HEK293 (cell line): ENCODE data around the gene INPP5F.

ENCODE experiments used
- CTCF ChIA-PET: fragments of 350-600 bp; formaldehyde crosslinking; extraction: SDS; loops from one replicate; lab custom pipeline; 2021; ENCODE audit warnings: antibody characterized with exemption; lab: Yijun Ruan, JAX
- POLR2A ChIA-PET: fragments of 300-600 bp; formaldehyde crosslinking; extraction: SDS; loops from one replicate; lab custom pipeline; 2020; ENCODE audit warnings: antibody characterized with exemption, inconsistent platforms; lab: Yijun Ruan, JAX
- H3K27ac ChIP-seq: fragments of 200-500 bp; sonication (Bioruptor generic); 2 replicates; pipeline ENCODE4 v1.5.1; 2014; ENCODE audit warnings: low read depth, low read length, control low read depth, inconsistent platforms; ENCODE audit errors: extremely low read depth
- H3K36me3 ChIP-seq, 2 experiments: fragments of 200-500 bp in 1 of 2; sonication (Bioruptor generic) in 1 of 2; 1 replicate in 1 of 2; 2 replicates in 1 of 2; pipeline ENCODE4 v1.5.1; 2014 to 2017; ENCODE audit warnings: inconsistent platforms in 2 of 2, low read length in 2 of 2; ENCODE audit not compliant: control insufficient read depth in 2 of 2, insufficient read depth in 1 of 2
- H3K4me1 ChIP-seq: fragments of 200-500 bp; sonication (Bioruptor generic); 2 replicates; pipeline ENCODE4 v1.5.1; 2014; ENCODE audit warnings: mild to moderate bottlenecking, low read length, inconsistent platforms; ENCODE audit not compliant: control insufficient read depth, insufficient read depth
- H3K4me3 ChIP-seq: 2 replicates; pipeline ENCODE4 v1.5.1; 2011; ENCODE audit warnings: low read depth, mild to moderate bottlenecking, control low read depth, low read length, moderate library complexity
- H3K9me3 ChIP-seq: fragments of 200-500 bp; sonication (Bioruptor generic); 2 replicates; pipeline ENCODE4 v1.5.1; 2014; ENCODE audit warnings: low read depth, low read length, inconsistent platforms; ENCODE audit not compliant: control insufficient read depth, insufficient read depth
- KLF9 ChIP-seq: fragments of 450-650 bp; formaldehyde crosslinking; IDR thresholded peaks from 2 replicates; pipeline ENCODE4 v1.5.1; 2016; ENCODE audit warnings: missing biosample characterization, missing genetic modification characterization, low read depth
- MEIS1 ChIP-seq: sonication (generic); formaldehyde crosslinking; IDR thresholded peaks from 2 replicates; pipeline ENCODE4 v1.8.1; 2022; ENCODE audit warnings: missing genetic modification reagents, mild to moderate bottlenecking, borderline replicate concordance
- MYNN ChIP-seq: fragments of 450-650 bp; formaldehyde crosslinking; IDR thresholded peaks from 2 replicates; pipeline ENCODE4 v1.5.1; 2016; ENCODE audit warnings: missing biosample characterization, missing genetic modification characterization, borderline replicate concordance
- PRDM1 ChIP-seq: fragments of 450-650 bp; formaldehyde crosslinking; IDR thresholded peaks from 2 replicates; pipeline ENCODE4; 2016; ENCODE audit warnings: missing biosample characterization, missing genetic modification characterization
- TCF7L2 ChIP-seq: IDR thresholded peaks from 2 replicates; pipeline ENCODE4 v1.6.1; 2011; ENCODE audit warnings: low read depth, mild to moderate bottlenecking, inconsistent platforms, low read length, moderate library complexity, borderline replicate concordance
- ZBTB48 ChIP-seq: fragments of 450-650 bp; formaldehyde crosslinking; IDR thresholded peaks from 2 replicates; pipeline ENCODE4 v1.5.1; 2016; ENCODE audit warnings: missing biosample characterization, missing genetic modification characterization
- ZEB2 ChIP-seq: fragments of 450-650 bp; formaldehyde crosslinking; IDR thresholded peaks from 2 replicates; pipeline ENCODE4 v1.5.1; 2016; ENCODE audit warnings: missing biosample characterization, missing genetic modification characterization
- ZNF10 ChIP-seq: fragments of 450-650 bp; formaldehyde crosslinking; IDR thresholded peaks from 2 replicates; pipeline ENCODE4 v1.5.1; 2017; ENCODE audit warnings: missing biosample characterization, missing genetic modification characterization
- ZNF146 ChIP-seq: fragments of 450-650 bp; formaldehyde crosslinking; IDR thresholded peaks from 2 replicates; pipeline ENCODE4 v1.5.1; 2016; ENCODE audit warnings: missing biosample characterization, missing genetic modification characterization
- ZNF169 ChIP-seq: fragments of 450-650 bp; formaldehyde crosslinking; IDR thresholded peaks from 2 replicates; pipeline ENCODE4 v1.5.1; 2016; ENCODE audit warnings: missing biosample characterization, missing genetic modification characterization
- ZNF175 ChIP-seq: fragments of 450-650 bp; formaldehyde crosslinking; IDR thresholded peaks from 2 replicates; pipeline ENCODE4 v1.5.1; 2016; ENCODE audit warnings: missing biosample characterization, missing genetic modification characterization
- ZNF214 ChIP-seq: fragments of 450-650 bp; formaldehyde crosslinking; IDR thresholded peaks from 2 replicates; pipeline ENCODE4 v1.5.1; 2017; ENCODE audit warnings: missing biosample characterization, mild to moderate bottlenecking, missing genetic modification characterization, borderline replicate concordance
- ZNF24 ChIP-seq: fragments of 450-650 bp; formaldehyde crosslinking; IDR thresholded peaks from 2 replicates; pipeline ENCODE4 v1.5.1; 2016; ENCODE audit warnings: missing biosample characterization, missing genetic modification characterization
- ZNF335 ChIP-seq: fragments of 450-650 bp; formaldehyde crosslinking; conservative IDR thresholded peaks from 2 replicates; pipeline ENCODE4 v1.5.1; 2016; ENCODE audit warnings: missing biosample characterization, missing genetic modification characterization
- ZNF350 ChIP-seq: fragments of 450-650 bp; formaldehyde crosslinking; IDR thresholded peaks from 2 replicates; pipeline ENCODE4 v1.5.0; 2017; ENCODE audit warnings: missing biosample characterization, mild to moderate bottlenecking, missing genetic modification characterization
- ZNF391 ChIP-seq: fragments of 450-650 bp; formaldehyde crosslinking; IDR thresholded peaks from 2 replicates; pipeline ENCODE4 v1.5.1; 2016; ENCODE audit warnings: low read depth, missing biosample characterization, missing genetic modification characterization, borderline replicate concordance
- ZNF394 ChIP-seq: fragments of 450-650 bp; formaldehyde crosslinking; IDR thresholded peaks from 2 replicates; pipeline ENCODE4 v1.5.1; 2016; ENCODE audit warnings: missing biosample characterization, missing genetic modification characterization, mild to moderate bottlenecking, moderate library complexity, borderline replicate concordance
- ZNF404 ChIP-seq: fragments of 450-650 bp; formaldehyde crosslinking; IDR thresholded peaks from 2 replicates; pipeline ENCODE4 v1.5.1; 2017; ENCODE audit warnings: missing biosample characterization, missing genetic modification characterization
- ZNF501 ChIP-seq: fragments of 450-650 bp; formaldehyde crosslinking; IDR thresholded peaks from 2 replicates; pipeline ENCODE4 v1.5.1; 2016; ENCODE audit warnings: missing biosample characterization, missing genetic modification characterization
- ZNF529 ChIP-seq: fragments of 450-650 bp; formaldehyde crosslinking; IDR thresholded peaks from 2 replicates; pipeline ENCODE4 v1.5.1; 2017; ENCODE audit warnings: missing genetic modification characterization, missing biosample characterization; ENCODE audit not compliant: insufficient replicate concordance
- ZNF555 ChIP-seq: fragments of 450-650 bp; formaldehyde crosslinking; conservative IDR thresholded peaks from 2 replicates; pipeline ENCODE4 v1.5.1; 2017; ENCODE audit warnings: missing biosample characterization, mild to moderate bottlenecking, missing genetic modification characterization, inconsistent platforms
- ZNF585B ChIP-seq: fragments of 450-650 bp; formaldehyde crosslinking; IDR thresholded peaks from 2 replicates; pipeline ENCODE4 v1.5.1; 2016; ENCODE audit warnings: missing biosample characterization, missing genetic modification characterization
- ZSCAN30 ChIP-seq: fragments of 450-650 bp; IDR thresholded peaks from 2 replicates; pipeline ENCODE4 v1.5.1; 2018; ENCODE audit warnings: missing biosample characterization, mild to moderate bottlenecking, missing genetic modification characterization, moderate library complexity
- TF ChIP-seq, protein P1 (sequence below): fragments of 450-650 bp; formaldehyde crosslinking; IDR thresholded peaks from 2 replicates; pipeline ENCODE4 v1.5.1; 2016; ENCODE audit warnings: missing biosample characterization, missing genetic modification characterization
- TF ChIP-seq, protein P2 (sequence below): fragments of 450-650 bp; formaldehyde crosslinking; IDR thresholded peaks from 2 replicates; pipeline ENCODE4 v1.5.1; 2017; ENCODE audit warnings: missing biosample characterization, missing genetic modification characterization
- TF ChIP-seq, protein P3 (sequence below): fragments of 450-650 bp; formaldehyde crosslinking; IDR thresholded peaks from 2 replicates; pipeline ENCODE4 v1.5.1; 2016; ENCODE audit warnings: missing biosample characterization, missing genetic modification characterization

Gene INPP5F

DNA sequence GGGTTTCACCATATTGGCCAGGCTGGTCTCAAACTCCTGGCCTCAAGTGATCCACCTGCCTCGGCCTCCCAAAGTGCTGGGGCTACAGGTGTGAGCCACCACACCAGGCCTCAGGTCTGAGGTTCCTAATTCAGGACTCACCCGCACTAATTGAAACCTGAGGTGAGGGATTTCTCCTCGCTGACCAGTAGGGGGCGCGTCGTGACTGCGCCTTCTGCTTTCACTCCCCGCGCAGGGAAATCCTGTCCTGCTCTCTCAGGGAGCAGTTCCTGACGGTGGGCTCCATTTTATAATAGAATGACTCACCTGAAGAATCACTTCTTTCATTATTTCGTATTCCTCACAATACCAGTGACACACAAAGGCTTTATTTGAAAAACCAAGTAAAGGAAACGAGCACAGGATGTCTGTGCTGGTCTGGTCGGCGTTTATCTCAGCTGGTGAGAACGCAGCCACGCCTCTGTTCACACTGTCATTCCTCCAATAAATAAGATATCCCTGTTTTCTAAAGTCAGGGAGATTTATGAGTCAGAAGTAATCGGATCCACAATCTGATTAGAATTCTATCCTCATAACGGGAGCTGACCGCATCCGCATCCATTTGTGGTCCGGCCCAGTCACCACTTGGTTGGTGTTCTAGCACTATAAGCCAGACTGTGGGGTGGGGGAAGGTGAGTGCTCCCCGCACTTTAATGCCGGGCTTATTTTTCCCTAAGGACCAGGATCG, 39.2 kb upstream of the INPP5F start (continued):
- no peak for TF ChIP-seq ZNF175 (tag by site-specific recombination)
- TF ChIP-seq ZSCAN30 (tag by site-specific recombination): peak; percentile 72; the same call in 1 of the 2 replicates
- TF ChIP-seq ZNF214 (tag by site-specific recombination): no peak
- TF ChIP-seq ZNF404: no peak
- peak; percentile 76; the same call in 1 of the 2 replicates for TF ChIP-seq ZNF501 (tag by site-specific recombination)
- TF ChIP-seq ZNF24: peak; percentile 78; the same call in 1 of the 2 replicates
- TF ChIP-seq ZEB2 (tag by site-specific recombination): peak; percentile 88; the same call in 1 of the 2 replicates
- peak; percentile 60; the same call in 1 of the 2 replicates for TF ChIP-seq KLF9
- no peak for TF ChIP-seq ZBTB48 (tag by site-specific recombination)
- no peak for TF ChIP-seq TCF7L2
- no peak for TF ChIP-seq ZNF585B (tag by site-specific recombination)
- TF ChIP-seq ZNF394 (tag by site-specific recombination): peak; percentile 35; the same call in 1 of the 2 replicates
- no peak for TF ChIP-seq ZNF146 (tag by site-specific recombination)
- TF ChIP-seq ZNF391 (tag by site-specific recombination): peak; percentile 70; the same call in 1 of the 2 replicates
- 0 out of 2 replicates have a peak, but pooled peaks have one; percentile 31 for TF ChIP-seq MEIS1 (CRISPR knock-in tag)
- TF ChIP-seq ZNF555: no peak

DNA sequence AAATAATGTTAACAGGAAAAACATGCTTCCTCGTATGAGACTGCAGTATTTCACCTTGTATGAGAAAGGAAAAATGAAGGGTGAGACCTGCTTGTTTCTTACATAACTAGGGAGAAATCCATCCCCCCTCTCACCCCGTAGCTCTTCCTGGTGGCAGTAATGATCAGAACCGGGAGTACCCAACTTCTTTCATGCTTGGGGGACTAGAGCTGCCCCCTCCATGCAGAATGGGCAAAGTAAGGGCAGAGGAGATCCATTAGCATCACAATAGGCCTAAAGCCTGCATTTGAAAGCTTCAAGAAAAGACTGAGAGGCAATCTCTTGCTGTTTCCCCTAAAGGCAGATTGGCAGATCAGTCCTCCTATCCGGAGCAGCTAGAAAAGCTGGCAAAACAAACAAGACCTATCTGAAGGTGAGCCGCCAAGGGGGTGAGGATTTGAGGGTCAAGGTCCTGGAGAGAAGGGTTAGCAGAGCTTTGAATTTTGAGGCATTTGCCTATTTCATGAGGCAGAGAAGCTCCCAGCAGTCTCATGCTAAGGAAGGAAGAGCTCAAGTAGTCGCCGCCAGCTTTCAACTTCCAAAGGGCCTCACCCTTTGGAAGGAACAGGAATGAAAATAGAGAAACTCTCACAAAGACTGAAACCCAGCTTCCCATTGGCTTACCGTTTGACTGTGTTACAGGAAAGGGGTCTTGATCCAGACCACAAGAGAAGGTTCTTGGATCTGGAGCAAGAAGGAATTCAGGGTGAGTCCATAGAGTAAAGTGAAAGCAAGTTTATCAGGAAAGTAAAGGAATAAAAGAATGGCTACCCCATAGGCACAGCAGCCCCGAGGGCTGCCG, 38.4 kb upstream of the INPP5F start:
- CTCF ChIA-PET: interaction anchor here (0.6 to 3.1 kb wide), 24 partner anchors 8 to 534 kb away, joined by 3 to 23 read pairs (median 5); no protein-coding TSS in a partner anchor
- H3K27ac ChIP-seq: peak overlapping the region; percentile 51; the same call in 1 of the 2 replicates

More for the DNA sequence above, 38.4 kb upstream of the INPP5F start:
- no peak for TF ChIP-seq ZNF350 (tag by site-specific recombination)
- no peak for TF ChIP-seq MYNN (tag by site-specific recombination)
- TF ChIP-seq, protein P1, sequence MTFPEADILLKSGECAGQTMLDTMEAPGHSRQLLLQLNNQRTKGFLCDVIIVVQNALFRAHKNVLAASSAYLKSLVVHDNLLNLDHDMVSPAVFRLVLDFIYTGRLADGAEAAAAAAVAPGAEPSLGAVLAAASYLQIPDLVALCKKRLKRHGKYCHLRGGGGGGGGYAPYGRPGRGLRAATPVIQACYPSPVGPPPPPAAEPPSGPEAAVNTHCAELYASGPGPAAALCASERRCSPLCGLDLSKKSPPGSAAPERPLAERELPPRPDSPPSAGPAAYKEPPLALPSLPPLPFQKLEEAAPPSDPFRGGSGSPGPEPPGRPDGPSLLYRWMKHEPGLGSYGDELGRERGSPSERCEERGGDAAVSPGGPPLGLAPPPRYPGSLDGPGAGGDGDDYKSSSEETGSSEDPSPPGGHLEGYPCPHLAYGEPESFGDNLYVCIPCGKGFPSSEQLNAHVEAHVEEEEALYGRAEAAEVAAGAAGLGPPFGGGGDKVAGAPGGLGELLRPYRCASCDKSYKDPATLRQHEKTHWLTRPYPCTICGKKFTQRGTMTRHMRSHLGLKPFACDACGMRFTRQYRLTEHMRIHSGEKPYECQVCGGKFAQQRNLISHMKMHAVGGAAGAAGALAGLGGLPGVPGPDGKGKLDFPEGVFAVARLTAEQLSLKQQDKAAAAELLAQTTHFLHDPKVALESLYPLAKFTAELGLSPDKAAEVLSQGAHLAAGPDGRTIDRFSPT (tag by site-specific recombination): no peak
- no peak for TF ChIP-seq ZBTB48 (tag by site-specific recombination)
- peak; percentile 22; the same call in 1 of the 2 replicates for TF ChIP-seq PRDM1
- TF ChIP-seq, protein P2, sequence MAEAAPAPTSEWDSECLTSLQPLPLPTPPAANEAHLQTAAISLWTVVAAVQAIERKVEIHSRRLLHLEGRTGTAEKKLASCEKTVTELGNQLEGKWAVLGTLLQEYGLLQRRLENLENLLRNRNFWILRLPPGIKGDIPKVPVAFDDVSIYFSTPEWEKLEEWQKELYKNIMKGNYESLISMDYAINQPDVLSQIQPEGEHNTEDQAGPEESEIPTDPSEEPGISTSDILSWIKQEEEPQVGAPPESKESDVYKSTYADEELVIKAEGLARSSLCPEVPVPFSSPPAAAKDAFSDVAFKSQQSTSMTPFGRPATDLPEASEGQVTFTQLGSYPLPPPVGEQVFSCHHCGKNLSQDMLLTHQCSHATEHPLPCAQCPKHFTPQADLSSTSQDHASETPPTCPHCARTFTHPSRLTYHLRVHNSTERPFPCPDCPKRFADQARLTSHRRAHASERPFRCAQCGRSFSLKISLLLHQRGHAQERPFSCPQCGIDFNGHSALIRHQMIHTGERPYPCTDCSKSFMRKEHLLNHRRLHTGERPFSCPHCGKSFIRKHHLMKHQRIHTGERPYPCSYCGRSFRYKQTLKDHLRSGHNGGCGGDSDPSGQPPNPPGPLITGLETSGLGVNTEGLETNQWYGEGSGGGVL (tag by site-specific recombination): 0 out of 2 replicates have a peak, but pooled peaks have one; percentile 33
- no peak for TF ChIP-seq ZNF10 (tag by site-specific recombination)
- TF ChIP-seq ZNF335 (tag by site-specific recombination): peak; percentile 54
- peak; percentile 3 for TF ChIP-seq ZNF529 (tag by site-specific recombination)
- no peak for TF ChIP-seq ZNF169 (tag by site-specific recombination)
- TF ChIP-seq, protein P3, sequence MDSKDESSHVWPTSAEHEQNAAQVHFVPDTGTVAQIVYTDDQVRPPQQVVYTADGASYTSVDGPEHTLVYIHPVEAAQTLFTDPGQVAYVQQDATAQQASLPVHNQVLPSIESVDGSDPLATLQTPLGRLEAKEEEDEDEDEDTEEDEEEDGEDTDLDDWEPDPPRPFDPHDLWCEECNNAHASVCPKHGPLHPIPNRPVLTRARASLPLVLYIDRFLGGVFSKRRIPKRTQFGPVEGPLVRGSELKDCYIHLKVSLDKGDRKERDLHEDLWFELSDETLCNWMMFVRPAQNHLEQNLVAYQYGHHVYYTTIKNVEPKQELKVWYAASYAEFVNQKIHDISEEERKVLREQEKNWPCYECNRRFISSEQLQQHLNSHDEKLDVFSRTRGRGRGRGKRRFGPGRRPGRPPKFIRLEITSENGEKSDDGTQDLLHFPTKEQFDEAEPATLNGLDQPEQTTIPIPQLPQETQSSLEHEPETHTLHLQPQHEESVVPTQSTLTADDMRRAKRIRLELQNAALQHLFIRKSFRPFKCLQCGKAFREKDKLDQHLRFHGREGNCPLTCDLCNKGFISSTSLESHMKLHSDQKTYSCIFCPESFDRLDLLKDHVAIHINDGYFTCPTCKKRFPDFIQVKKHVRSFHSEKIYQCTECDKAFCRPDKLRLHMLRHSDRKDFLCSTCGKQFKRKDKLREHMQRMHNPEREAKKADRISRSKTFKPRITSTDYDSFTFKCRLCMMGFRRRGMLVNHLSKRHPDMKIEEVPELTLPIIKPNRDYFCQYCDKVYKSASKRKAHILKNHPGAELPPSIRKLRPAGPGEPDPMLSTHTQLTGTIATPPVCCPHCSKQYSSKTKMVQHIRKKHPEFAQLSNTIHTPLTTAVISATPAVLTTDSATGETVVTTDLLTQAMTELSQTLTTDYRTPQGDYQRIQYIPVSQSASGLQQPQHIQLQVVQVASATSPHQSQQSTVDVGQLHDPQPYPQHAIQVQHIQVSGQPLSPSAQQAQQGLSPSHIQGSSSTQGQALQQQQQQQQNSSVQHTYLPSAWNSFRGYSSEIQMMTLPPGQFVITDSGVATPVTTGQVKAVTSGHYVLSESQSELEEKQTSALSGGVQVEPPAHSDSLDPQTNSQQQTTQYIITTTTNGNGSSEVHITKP (tag by site-specific recombination): peak; percentile 84
- Histone ChIP-seq H3K4me3 (peak overlapping the region; percentile 12), H3K9me3 (no peaks in the 10 kb centered on the region), H3K4me1 (no peaks in the 10 kb centered on the region), H3K36me3 (no peaks in the 10 kb centered on the region)
- POLR2A ChIA-PET: interaction anchor here (0.5 to 1.8 kb wide), 3 partner anchors 8 to 38 kb away, joined by 4 to 12 read pairs (median 4); partner anchors contain the start of gene INPP5F
